ENCODE results near the gene EYS.

Gene EYS

DNA sequence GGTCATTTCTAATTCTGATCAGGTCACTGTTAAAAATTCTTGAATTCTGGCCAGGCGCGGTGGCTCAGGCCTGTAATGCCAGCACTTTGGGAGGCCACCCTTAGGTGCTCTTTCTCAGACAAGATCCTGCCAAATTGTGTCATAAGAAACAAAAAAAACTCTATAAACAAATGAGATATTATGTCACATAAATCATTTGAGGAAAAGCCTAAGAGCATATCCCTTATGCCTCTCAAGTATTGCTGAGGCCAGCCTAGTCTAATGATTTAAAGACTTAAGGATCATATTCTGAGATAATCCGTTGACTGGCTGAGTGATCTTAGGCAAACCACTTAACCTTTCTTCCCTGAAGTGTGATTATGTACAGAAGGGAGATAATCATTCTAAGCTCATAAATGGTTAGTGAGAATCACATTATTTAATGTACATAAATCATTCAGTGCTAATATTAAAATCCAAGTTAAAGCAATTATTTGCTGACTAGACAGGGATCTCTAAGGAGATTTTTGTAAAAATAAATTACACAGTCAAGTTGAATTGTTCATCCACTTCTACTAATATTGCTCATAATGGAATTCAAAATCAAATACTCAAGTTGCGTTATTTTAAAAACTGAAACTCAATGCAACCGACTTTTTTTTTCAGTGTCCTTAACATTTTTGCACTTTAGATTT is 1706.1 kb downstream of the EYS start:
- no peak overlapping the region for H3K4me3 ChIP-seq (ENCODE audit: low read depth, low read length)
- TF ChIP-seq, protein P1, sequence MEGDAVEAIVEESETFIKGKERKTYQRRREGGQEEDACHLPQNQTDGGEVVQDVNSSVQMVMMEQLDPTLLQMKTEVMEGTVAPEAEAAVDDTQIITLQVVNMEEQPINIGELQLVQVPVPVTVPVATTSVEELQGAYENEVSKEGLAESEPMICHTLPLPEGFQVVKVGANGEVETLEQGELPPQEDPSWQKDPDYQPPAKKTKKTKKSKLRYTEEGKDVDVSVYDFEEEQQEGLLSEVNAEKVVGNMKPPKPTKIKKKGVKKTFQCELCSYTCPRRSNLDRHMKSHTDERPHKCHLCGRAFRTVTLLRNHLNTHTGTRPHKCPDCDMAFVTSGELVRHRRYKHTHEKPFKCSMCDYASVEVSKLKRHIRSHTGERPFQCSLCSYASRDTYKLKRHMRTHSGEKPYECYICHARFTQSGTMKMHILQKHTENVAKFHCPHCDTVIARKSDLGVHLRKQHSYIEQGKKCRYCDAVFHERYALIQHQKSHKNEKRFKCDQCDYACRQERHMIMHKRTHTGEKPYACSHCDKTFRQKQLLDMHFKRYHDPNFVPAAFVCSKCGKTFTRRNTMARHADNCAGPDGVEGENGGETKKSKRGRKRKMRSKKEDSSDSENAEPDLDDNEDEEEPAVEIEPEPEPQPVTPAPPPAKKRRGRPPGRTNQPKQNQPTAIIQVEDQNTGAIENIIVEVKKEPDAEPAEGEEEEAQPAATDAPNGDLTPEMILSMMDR (IDR thresholded peaks at IDR 0.05; ENCODE audit: insufficient read depth, low read depth, low read length, missing control alignments): no peak
- no peak for DNase-seq (ENCODE audit: low read depth)

- no peak for DNase-seq (ENCODE audit: low read depth)
- TF ChIP-seq, protein P1 (IDR thresholded peaks at IDR 0.05; ENCODE audit: insufficient read depth, low read depth, low read length, missing control alignments): no peak
- no peak overlapping the region for H3K4me3 ChIP-seq (ENCODE audit: low read depth, low read length)
These were observed 1707.4 kb downstream of the EYS start for GRCh38 chr6:63999613-64000012.

GRCh38 chr6:63998991-63999390 is 1708.0 kb downstream of the EYS start:
- no peak for DNase-seq (ENCODE audit: low read depth)
- H3K4me3 ChIP-seq (ENCODE audit: low read depth, low read length): no peak overlapping the region
- TF ChIP-seq, protein P1 (IDR thresholded peaks at IDR 0.05; ENCODE audit: insufficient read depth, low read depth, low read length, missing control alignments): no peak

GRCh38 chr6:63997734-63998133 is 1709.3 kb downstream of the EYS start:
- TF ChIP-seq, protein P1 (IDR thresholded peaks at IDR 0.05; ENCODE audit: insufficient read depth, low read depth, low read length, missing control alignments): no peak
- no peak for DNase-seq (ENCODE audit: low read depth)
- H3K4me3 ChIP-seq (ENCODE audit: low read depth, low read length): no peak overlapping the region

GRCh38 chr6:63997221-63997620 is 1709.8 kb downstream of the EYS start:
- no peak overlapping the region for H3K4me3 ChIP-seq (ENCODE audit: low read depth, low read length)
- TF ChIP-seq, protein P1 (IDR thresholded peaks at IDR 0.05; ENCODE audit: insufficient read depth, low read depth, low read length, missing control alignments): no peak
- no peak for DNase-seq (ENCODE audit: low read depth)

GRCh38 chr6:63985223-63985622 is 1721.8 kb downstream of the EYS start:
- H3K4me3 ChIP-seq (ENCODE audit: low read depth, low read length): no peak overlapping the region
- no peak for DNase-seq (ENCODE audit: low read depth)
- TF ChIP-seq, protein P1 (IDR thresholded peaks at IDR 0.05; ENCODE audit: insufficient read depth, low read depth, low read length, missing control alignments): no peak

- no peak for DNase-seq (ENCODE audit: low read depth)
- TF ChIP-seq, protein P1 (IDR thresholded peaks at IDR 0.05; ENCODE audit: insufficient read depth, low read depth, low read length, missing control alignments): no peak
- no peak overlapping the region for H3K4me3 ChIP-seq (ENCODE audit: low read depth, low read length)
These were observed 1731.3 kb downstream of the EYS start for GRCh38 chr6:63975699-63976098.
